Lung (tissue), 12 donors: Measurements from ENCODE around the gene BCL6. TPM values are rescaled to one million over a fixed set of nuclear protein-coding genes. Genes with fewer than 3 reads are reported as not detected.

Experiments used
- ATAC-seq: fragments of 200-7000 bp; cut with Tn5 transposase; one replicate; pipeline ENCODE4 v1.9.1; 2020; ENCODE audit warnings: moderate number of reproducible peaks; ENCODE audit not compliant: insufficient read depth, low FRiP score
- DNase-seq, 3 donors: peaks; one replicate each; pipeline ENCODE4 v3.0.0-alpha.2; 2013 to 2017
- H3K27ac ChIP-seq, 2 donors: one replicate each; pipeline ENCODE4 v1.5.1; 2013; ENCODE audit warnings: mild to moderate bottlenecking in 2 of 2, moderate library complexity in 2 of 2, control low read depth in 1 of 2, inconsistent platforms in 1 of 2, low read depth in 1 of 2, low read length in 1 of 2
- H3K27me3 ChIP-seq, 3 donors: one replicate each; pipeline ENCODE4 v1.5.1; 2013; ENCODE audit warnings: low read length in 2 of 3; ENCODE audit not compliant: control insufficient read depth in 3 of 3, insufficient read depth in 3 of 3
- H3K36me3 ChIP-seq, 4 donors: one replicate each; pipeline ENCODE4 v1.5.1; 2013; ENCODE audit warnings: low read length in 4 of 4, mild to moderate bottlenecking in 1 of 4, moderate library complexity in 1 of 4; ENCODE audit not compliant: control insufficient read depth in 4 of 4, insufficient read depth in 4 of 4
- H3K4me1 ChIP-seq, 5 donors: one replicate each; pipeline ENCODE4 v1.5.1; 2013; ENCODE audit warnings: low read length in 5 of 5, mild to moderate bottlenecking in 2 of 5, moderate library complexity in 1 of 5; ENCODE audit not compliant: control insufficient read depth in 5 of 5, insufficient read depth in 5 of 5
- H3K4me3 ChIP-seq: one replicate; pipeline ENCODE4 v1.5.1; 2013; ENCODE audit warnings: mild to moderate bottlenecking, control low read depth, moderate library complexity
- H3K9ac ChIP-seq, 2 donors: one replicate each; pipeline ENCODE4 v1.5.1; 2013; ENCODE audit warnings: low read length in 2 of 2, control low read depth in 1 of 2; ENCODE audit not compliant: insufficient read depth in 1 of 2
- H3K9me3 ChIP-seq, 4 donors: one replicate each; pipeline ENCODE4 v1.5.1; 2013; ENCODE audit warnings: low read length in 3 of 4, mild to moderate bottlenecking in 1 of 4, moderate library complexity in 1 of 4; ENCODE audit not compliant: control insufficient read depth in 4 of 4, insufficient read depth in 3 of 4
- WGBS, 2 donors: extraction: QIAGEN DNeasy Blood & Tissue Kit; methylation state at CpG; one replicate each; pipeline ENCODE4 v1.1.7; 2013; 5-methylcytosine and 5-hydroxymethylcytosine counted together
- polyA plus RNA-seq, 2 donors: library from polyadenylated mRNA; stranded (reverse); fragments of 200-250 nt; gene quantifications; one replicate each; pipeline ENCODE4 v1.2.1, GENCODE V29; 2013
- total RNA-seq, 2 donors: library from RNA; depleted of rRNA in 1 of 2; stranded (reverse); fragments of >200 nt in 1 of 2; gene quantifications; one replicate each; pipeline ENCODE4 v1.2.1, GENCODE V29; 2014 to 2021
- TF ChIP-seq, protein P1 (sequence below): IDR thresholded peaks from 2 replicates; pipeline ENCODE4 v1.5.1; 2012; ENCODE audit warnings: mild to moderate bottlenecking; ENCODE audit errors: control extremely low read depth, extremely low read depth
- donor health status: control.
- donor health status: control.
- donor health status: Bipolar disorder and iron deficiency.
- donor health status: healthy.
- donor health status: DM: yes; HTN: yes; CAD: no.

BCL6 gene
- total and polyA plus RNA-seq, 4 donors, result 29.4 to 137 (median 76.5) TPM

GRCh38 chr3:187762792-187763191 is 17.5 kb upstream of the BCL6 start:
- TF ChIP-seq, protein P1, sequence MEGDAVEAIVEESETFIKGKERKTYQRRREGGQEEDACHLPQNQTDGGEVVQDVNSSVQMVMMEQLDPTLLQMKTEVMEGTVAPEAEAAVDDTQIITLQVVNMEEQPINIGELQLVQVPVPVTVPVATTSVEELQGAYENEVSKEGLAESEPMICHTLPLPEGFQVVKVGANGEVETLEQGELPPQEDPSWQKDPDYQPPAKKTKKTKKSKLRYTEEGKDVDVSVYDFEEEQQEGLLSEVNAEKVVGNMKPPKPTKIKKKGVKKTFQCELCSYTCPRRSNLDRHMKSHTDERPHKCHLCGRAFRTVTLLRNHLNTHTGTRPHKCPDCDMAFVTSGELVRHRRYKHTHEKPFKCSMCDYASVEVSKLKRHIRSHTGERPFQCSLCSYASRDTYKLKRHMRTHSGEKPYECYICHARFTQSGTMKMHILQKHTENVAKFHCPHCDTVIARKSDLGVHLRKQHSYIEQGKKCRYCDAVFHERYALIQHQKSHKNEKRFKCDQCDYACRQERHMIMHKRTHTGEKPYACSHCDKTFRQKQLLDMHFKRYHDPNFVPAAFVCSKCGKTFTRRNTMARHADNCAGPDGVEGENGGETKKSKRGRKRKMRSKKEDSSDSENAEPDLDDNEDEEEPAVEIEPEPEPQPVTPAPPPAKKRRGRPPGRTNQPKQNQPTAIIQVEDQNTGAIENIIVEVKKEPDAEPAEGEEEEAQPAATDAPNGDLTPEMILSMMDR, result no peak
- ATAC-seq (no peak), DNase-seq (no peak)
- H3K9ac ChIP-seq, result no peak overlapping the region
- no peak overlapping the region for H3K4me3 ChIP-seq
- H3K9me3 ChIP-seq, result no peaks in the 10 kb centered on the region
- H3K27ac ChIP-seq, result no peak overlapping the region
- WGBS, 2 donors, result 77 to 82% methylated on average over 2 of the region's 2 CpGs
- H3K36me3 ChIP-seq, result no peaks in the 10 kb centered on the region
- H3K4me1 ChIP-seq, result peaks cover 0 to 6% (median 0%) of the 10 kb centered on the region in 5 donors
- H3K27me3 ChIP-seq, result no peaks in the 10 kb centered on the region

- TF ChIP-seq, protein P1, result no peak
- H3K27me3 ChIP-seq, result no peaks in the 10 kb centered on the region
- peaks cover 0 to 6% (median 0%) of the 10 kb centered on the region in 5 donors for H3K4me1 ChIP-seq
These were observed 14.3 kb upstream of the BCL6 start for GRCh38 chr3:187759601-187760000.

DNA sequence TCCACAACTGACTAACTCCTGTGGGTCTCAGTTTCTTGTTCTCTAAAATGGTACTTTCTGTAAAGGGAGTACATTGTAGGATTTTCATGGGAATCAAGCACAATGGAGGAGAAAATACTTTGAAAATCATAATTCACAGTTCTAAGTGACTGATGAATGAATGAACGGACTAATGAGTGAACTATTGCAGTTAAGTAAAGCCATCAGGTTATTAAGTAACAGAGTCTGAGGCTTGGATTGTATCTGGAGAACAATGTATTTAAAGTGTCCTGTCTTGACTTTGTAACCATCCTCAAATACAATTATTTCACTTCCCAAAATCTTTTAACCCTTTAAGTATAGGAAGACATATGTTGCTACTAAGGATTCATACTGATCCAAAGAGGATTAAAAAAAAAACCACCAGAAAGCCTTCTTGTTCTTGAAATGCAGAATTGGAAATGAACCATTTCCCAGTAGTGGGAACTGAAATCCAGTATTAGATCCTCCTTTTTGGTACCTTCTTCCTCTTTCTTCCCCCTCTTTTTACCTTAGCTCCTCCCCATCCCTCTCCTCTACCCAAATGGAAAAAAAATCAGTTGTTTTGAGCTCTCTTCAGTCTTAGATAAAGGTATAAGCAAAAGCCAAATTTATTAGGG is 13.2 kb upstream of the BCL6 start:
- Histone ChIP-seq H3K36me3 (no peaks in the 10 kb centered on the region), H3K9me3 (no peaks in the 10 kb centered on the region), H3K27ac (no peak overlapping the region), H3K27me3 (no peaks in the 10 kb centered on the region), H3K9ac (no peak overlapping the region), H3K4me1 (no peaks in the 10 kb centered on the region), H3K4me3 (no peak overlapping the region)
- TF ChIP-seq, protein P1, result no peak
- 67 to 90% methylated on average over 1 of the region's 1 CpG for WGBS, 2 donors
- no peak for DNase-seq
- no peak for ATAC-seq

More at GRCh38 chr3:187759601-187760000, 14.3 kb upstream of the BCL6 start:
- ATAC-seq (no peak), DNase-seq (no peak)
- no peaks in the 10 kb centered on the region for H3K9me3 ChIP-seq
- H3K27ac ChIP-seq, result no peak overlapping the region
- WGBS, 2 donors, result 83 to 92% methylated on average over 2 of the region's 2 CpGs
- no peaks in the 10 kb centered on the region for H3K36me3 ChIP-seq
- H3K4me3 ChIP-seq, result no peak overlapping the region
- H3K9ac ChIP-seq, result no peak overlapping the region

DNA sequence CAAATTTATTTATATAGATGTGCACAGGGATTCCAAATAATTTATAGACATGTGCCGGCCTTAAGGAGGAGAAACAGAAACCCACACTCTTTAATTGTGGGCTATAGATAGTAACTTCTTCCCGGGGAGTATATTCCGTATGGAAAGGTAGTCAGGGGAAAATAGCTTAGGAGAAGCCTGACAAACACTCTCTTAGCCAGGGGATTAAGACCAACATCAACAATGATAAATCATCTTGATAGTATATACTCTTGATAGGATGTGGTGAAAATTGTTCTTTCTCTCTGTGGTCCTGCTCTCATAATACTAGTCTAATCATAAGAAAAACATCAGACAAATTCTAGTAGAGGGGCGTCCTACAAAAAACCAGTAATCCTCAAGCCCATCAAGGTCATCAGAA is 8.2 kb upstream of the BCL6 start:
- H3K36me3 ChIP-seq, result no peaks in the 10 kb centered on the region
- ATAC-seq, result no peak
- H3K4me3 ChIP-seq, result no peak overlapping the region
- H3K27me3 ChIP-seq, result no peaks in the 10 kb centered on the region
- TF ChIP-seq, protein P1, result no peak
- no peak for DNase-seq
- WGBS, 2 donors, result 89 to 92% methylated on average over 4 of the region's 4 CpGs
- no peak overlapping the region for H3K9ac ChIP-seq
- H3K27ac ChIP-seq, result no peak overlapping the region
- peaks cover 0 to 18% (median 3%) of the 10 kb centered on the region in 5 donors for H3K4me1 ChIP-seq
- H3K9me3 ChIP-seq, result no peaks in the 10 kb centered on the region
